Measurements from ENCODE around the gene TOLLIP.

DNA sequence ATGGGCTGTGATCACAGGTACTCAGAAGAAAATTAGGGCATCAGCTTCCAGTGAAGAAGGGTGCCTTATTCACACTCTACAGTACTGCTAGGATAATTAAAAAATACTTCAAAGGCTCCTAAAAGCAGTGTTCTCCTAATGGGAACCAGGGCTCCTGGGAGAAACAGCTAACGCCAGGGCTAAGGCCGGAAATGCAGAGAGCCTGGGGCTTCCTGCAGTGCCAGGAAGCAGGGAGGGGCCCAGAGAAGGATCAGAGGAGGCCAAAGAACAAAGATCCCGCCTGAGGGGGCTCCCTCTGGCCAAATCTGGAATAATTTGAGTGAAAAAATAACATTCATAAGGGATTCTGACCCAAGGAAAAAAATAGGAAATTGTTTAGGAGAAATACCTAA lies 27.5 kb downstream of the TOLLIP start:
- TF ChIP-seq, protein P1, sequence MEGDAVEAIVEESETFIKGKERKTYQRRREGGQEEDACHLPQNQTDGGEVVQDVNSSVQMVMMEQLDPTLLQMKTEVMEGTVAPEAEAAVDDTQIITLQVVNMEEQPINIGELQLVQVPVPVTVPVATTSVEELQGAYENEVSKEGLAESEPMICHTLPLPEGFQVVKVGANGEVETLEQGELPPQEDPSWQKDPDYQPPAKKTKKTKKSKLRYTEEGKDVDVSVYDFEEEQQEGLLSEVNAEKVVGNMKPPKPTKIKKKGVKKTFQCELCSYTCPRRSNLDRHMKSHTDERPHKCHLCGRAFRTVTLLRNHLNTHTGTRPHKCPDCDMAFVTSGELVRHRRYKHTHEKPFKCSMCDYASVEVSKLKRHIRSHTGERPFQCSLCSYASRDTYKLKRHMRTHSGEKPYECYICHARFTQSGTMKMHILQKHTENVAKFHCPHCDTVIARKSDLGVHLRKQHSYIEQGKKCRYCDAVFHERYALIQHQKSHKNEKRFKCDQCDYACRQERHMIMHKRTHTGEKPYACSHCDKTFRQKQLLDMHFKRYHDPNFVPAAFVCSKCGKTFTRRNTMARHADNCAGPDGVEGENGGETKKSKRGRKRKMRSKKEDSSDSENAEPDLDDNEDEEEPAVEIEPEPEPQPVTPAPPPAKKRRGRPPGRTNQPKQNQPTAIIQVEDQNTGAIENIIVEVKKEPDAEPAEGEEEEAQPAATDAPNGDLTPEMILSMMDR (IDR thresholded peaks at IDR 0.05; ENCODE audit: insufficient read depth, low read length), result no peak
- TF ChIP-seq GABPA (IDR thresholded peaks at IDR 0.05; ENCODE audit: low read depth) (no peak), POLR2AphosphoS5 (IDR thresholded peaks at IDR 0.05; ENCODE audit: low read depth) (no peak), SPI1 (IDR thresholded peaks at IDR 0.05; ENCODE audit: borderline replicate concordance, low read depth) (no peak)
- TF ChIP-seq, protein P2, sequence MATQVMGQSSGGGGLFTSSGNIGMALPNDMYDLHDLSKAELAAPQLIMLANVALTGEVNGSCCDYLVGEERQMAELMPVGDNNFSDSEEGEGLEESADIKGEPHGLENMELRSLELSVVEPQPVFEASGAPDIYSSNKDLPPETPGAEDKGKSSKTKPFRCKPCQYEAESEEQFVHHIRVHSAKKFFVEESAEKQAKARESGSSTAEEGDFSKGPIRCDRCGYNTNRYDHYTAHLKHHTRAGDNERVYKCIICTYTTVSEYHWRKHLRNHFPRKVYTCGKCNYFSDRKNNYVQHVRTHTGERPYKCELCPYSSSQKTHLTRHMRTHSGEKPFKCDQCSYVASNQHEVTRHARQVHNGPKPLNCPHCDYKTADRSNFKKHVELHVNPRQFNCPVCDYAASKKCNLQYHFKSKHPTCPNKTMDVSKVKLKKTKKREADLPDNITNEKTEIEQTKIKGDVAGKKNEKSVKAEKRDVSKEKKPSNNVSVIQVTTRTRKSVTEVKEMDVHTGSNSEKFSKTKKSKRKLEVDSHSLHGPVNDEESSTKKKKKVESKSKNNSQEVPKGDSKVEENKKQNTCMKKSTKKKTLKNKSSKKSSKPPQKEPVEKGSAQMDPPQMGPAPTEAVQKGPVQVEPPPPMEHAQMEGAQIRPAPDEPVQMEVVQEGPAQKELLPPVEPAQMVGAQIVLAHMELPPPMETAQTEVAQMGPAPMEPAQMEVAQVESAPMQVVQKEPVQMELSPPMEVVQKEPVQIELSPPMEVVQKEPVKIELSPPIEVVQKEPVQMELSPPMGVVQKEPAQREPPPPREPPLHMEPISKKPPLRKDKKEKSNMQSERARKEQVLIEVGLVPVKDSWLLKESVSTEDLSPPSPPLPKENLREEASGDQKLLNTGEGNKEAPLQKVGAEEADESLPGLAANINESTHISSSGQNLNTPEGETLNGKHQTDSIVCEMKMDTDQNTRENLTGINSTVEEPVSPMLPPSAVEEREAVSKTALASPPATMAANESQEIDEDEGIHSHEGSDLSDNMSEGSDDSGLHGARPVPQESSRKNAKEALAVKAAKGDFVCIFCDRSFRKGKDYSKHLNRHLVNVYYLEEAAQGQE (IDR thresholded peaks at IDR 0.05; ENCODE audit: insufficient replicate concordance, low read depth), result no peak
